ENCODE data around the gene MAP7D1.

MAP7D1 gene

GRCh38 chr1:36122062-36123030 is 33.6 kb upstream of the MAP7D1 start:
- in situ Hi-C loops (cut with MboI; ENCODE audit: low sequenced_read_pairs): no loop called here

GRCh38 chr1:36123356-36123755 is 32.6 kb upstream of the MAP7D1 start:
- Histone ChIP-seq H3K27me3 (ENCODE audit: low read depth) (no peaks in the 10 kb centered on the region), H3K9me3 (no peaks in the 10 kb centered on the region), H3K4me1 (no peaks in the 10 kb centered on the region), H3K36me3 (replicated peaks) (no peaks in the 10 kb centered on the region), H3K4me3 (no peak overlapping the region)
- in situ Hi-C loops (cut with MboI; ENCODE audit: low sequenced_read_pairs): no loop called here
- no peak for DNase-seq (ENCODE audit: low spot score in 2 of 2)

More at GRCh38 chr1:36122062-36123030, 33.6 kb upstream of the MAP7D1 start:
- Histone ChIP-seq H3K9me3 (no peaks in the 10 kb centered on the region), H3K4me1 (no peaks in the 10 kb centered on the region), H3K36me3 (replicated peaks) (no peaks in the 10 kb centered on the region), H3K27me3 (ENCODE audit: low read depth) (no peaks in the 10 kb centered on the region), H3K4me3 (no peak overlapping the region)
- DNase-seq (ENCODE audit: low spot score in 2 of 2): no peak

- no peaks in the 10 kb centered on the region for H3K4me1 ChIP-seq
- no peaks in the 10 kb centered on the region for H3K27me3 ChIP-seq (ENCODE audit: low read depth)
- no peak for DNase-seq (ENCODE audit: low spot score in 2 of 2)
- no peaks in the 10 kb centered on the region for H3K36me3 ChIP-seq (replicated peaks)
- H3K4me3 ChIP-seq: no peak overlapping the region
- in situ Hi-C loops (cut with MboI; ENCODE audit: low sequenced_read_pairs): no loop called here
- no peaks in the 10 kb centered on the region for H3K9me3 ChIP-seq
Measured at GRCh38 chr1:36124404-36125128, 31.4 kb upstream of the MAP7D1 start.

- H3K4me3 ChIP-seq: no peak within 1 kb of the TSS
- no peak for DNase-seq (ENCODE audit: low spot score in 2 of 2)
- H3K9me3 ChIP-seq: no peaks in the 10 kb centered on the region
- no peaks in the 10 kb centered on the region for H3K4me1 ChIP-seq
- H3K27me3 ChIP-seq (ENCODE audit: low read depth): no peaks in the 10 kb centered on the region
- in situ Hi-C loops (cut with MboI; ENCODE audit: low sequenced_read_pairs): no loop called here
- no peaks in the 10 kb centered on the region for H3K36me3 ChIP-seq (replicated peaks)
Measured at GRCh38 chr1:36125129-36125991, 30.6 kb upstream of the MAP7D1 start, which contains the start of gene COL8A2. COL8A2 (minus strand) TSS chr1:36125222; CDS start chr1:36100242, 24,980 bp downstream.

GRCh38 chr1:36126005-36126716 is 29.8 kb upstream of the MAP7D1 start:
- in situ Hi-C loops (cut with MboI; ENCODE audit: low sequenced_read_pairs): no loop called here
- no peaks in the 10 kb centered on the region for H3K9me3 ChIP-seq
- no peak overlapping the region for H3K4me3 ChIP-seq
- DNase-seq (ENCODE audit: low spot score in 2 of 2): no peak
- H3K27me3 ChIP-seq (ENCODE audit: low read depth): no peaks in the 10 kb centered on the region
- H3K4me1 ChIP-seq: no peaks in the 10 kb centered on the region
- no peaks in the 10 kb centered on the region for H3K36me3 ChIP-seq (replicated peaks)

- Histone ChIP-seq H3K27me3 (ENCODE audit: low read depth) (no peaks in the 10 kb centered on the region), H3K9me3 (no peaks in the 10 kb centered on the region), H3K4me1 (no peaks in the 10 kb centered on the region), H3K4me3 (no peak overlapping the region), H3K36me3 (replicated peaks) (no peaks in the 10 kb centered on the region)
- in situ Hi-C loops (cut with MboI; ENCODE audit: low sequenced_read_pairs): no loop called here
- DNase-seq (ENCODE audit: low spot score in 2 of 2): no peak
Measured at GRCh38 chr1:36126797-36127500, 29.0 kb upstream of the MAP7D1 start.

GRCh38 chr1:36128126-36128904 is 27.6 kb upstream of the MAP7D1 start:
- Histone ChIP-seq H3K9me3 (no peaks in the 10 kb centered on the region), H3K27me3 (ENCODE audit: low read depth) (no peaks in the 10 kb centered on the region), H3K36me3 (replicated peaks) (no peaks in the 10 kb centered on the region), H3K4me1 (no peaks in the 10 kb centered on the region), H3K4me3 (no peak overlapping the region)
- no peak for DNase-seq (ENCODE audit: low spot score in 2 of 2)
- in situ Hi-C loops (cut with MboI; ENCODE audit: low sequenced_read_pairs): no loop called here

- DNase-seq (ENCODE audit: low spot score in 2 of 2): no peak
Measured at GRCh38 chr1:36128905-36129206, 27.1 kb upstream of the MAP7D1 start.

GRCh38 chr1:36132029-36132428 is 23.9 kb upstream of the MAP7D1 start:
- in situ Hi-C loops (cut with MboI; ENCODE audit: low sequenced_read_pairs): no loop called here
- no peaks in the 10 kb centered on the region for H3K4me1 ChIP-seq
- H3K36me3 ChIP-seq (replicated peaks): peaks cover 8% of the 10 kb centered on the region; the same call in 1 of the 2 replicates
- no peaks in the 10 kb centered on the region for H3K27me3 ChIP-seq (ENCODE audit: low read depth)
- no peak for DNase-seq (ENCODE audit: low spot score in 2 of 2)
- H3K4me3 ChIP-seq: no peak overlapping the region
- H3K9me3 ChIP-seq: no peaks in the 10 kb centered on the region

More at GRCh38 chr1:36128905-36129206, 27.1 kb upstream of the MAP7D1 start:
- H3K9me3 ChIP-seq: no peaks in the 10 kb centered on the region
- no peaks in the 10 kb centered on the region for H3K27me3 ChIP-seq (ENCODE audit: low read depth)
- in situ Hi-C loops (cut with MboI; ENCODE audit: low sequenced_read_pairs): no loop called here
- no peaks in the 10 kb centered on the region for H3K4me1 ChIP-seq
- H3K4me3 ChIP-seq: no peak overlapping the region
- H3K36me3 ChIP-seq (replicated peaks): no peaks in the 10 kb centered on the region

GRCh38 chr1:36133484-36133883 is 22.5 kb upstream of the MAP7D1 start:
- Histone ChIP-seq H3K36me3 (replicated peaks) (peaks cover 19% of the 10 kb centered on the region), H3K9me3 (no peaks in the 10 kb centered on the region), H3K4me1 (no peaks in the 10 kb centered on the region), H3K27me3 (ENCODE audit: low read depth) (no peaks in the 10 kb centered on the region), H3K4me3 (no peak overlapping the region)
- no peak for DNase-seq (ENCODE audit: low spot score in 2 of 2)
- in situ Hi-C loops (cut with MboI; ENCODE audit: low sequenced_read_pairs): no loop called here

GRCh38 chr1:36134031-36134430 is 21.9 kb upstream of the MAP7D1 start:
- in situ Hi-C loops (cut with MboI; ENCODE audit: low sequenced_read_pairs): no loop called here
- no peaks in the 10 kb centered on the region for H3K27me3 ChIP-seq (ENCODE audit: low read depth)
- DNase-seq (ENCODE audit: low spot score in 2 of 2): no peak
- no peaks in the 10 kb centered on the region for H3K9me3 ChIP-seq
- H3K4me1 ChIP-seq: no peaks in the 10 kb centered on the region
- H3K36me3 ChIP-seq (replicated peaks): peaks cover 20% of the 10 kb centered on the region
- H3K4me3 ChIP-seq: no peak overlapping the region
